Measurements from ENCODE around the gene CLNK. TPM values are rescaled to one million over a fixed set of nuclear protein-coding genes. Genes with fewer than 3 reads are reported as not detected.

CLNK gene
- polyA plus RNA-seq (2013, experiment 1 of 2) = not detected
- not detected for polyA plus RNA-seq (2013, experiment 2 of 2)

GRCh38 chr4:10684631-10685030 lies at the start of gene CLNK:
Gene CLNK (minus strand): TSS chr4:10684768. CDS start chr4:10667869, 16,899 bp downstream.
- Histone ChIP-seq H3K4ac (ENCODE audit: low read depth, low read length) (no peak within 1 kb of the TSS), H4K5ac (ENCODE audit: low read length) (no peak within 1 kb of the TSS), H3K9ac (ENCODE audit: low read length) (no peak within 1 kb of the TSS), H3K36me3 (ENCODE audit: control insufficient read depth, insufficient read depth, low read length) (no peaks in the 10 kb centered on the region), H3K4me2 (ENCODE audit: low read length) (no peak within 1 kb of the TSS), H2AK5ac (ENCODE audit: low read length) (no peak within 1 kb of the TSS), H2BK120ac (ENCODE audit: low read depth, low read length) (no peak within 1 kb of the TSS), H3K4me1 (ENCODE audit: control insufficient read depth, low read depth, low read length) (peaks cover 3% of the 10 kb centered on the region), H3K27ac (ENCODE audit: low read depth, low read length) (no peak within 1 kb of the TSS), H3K27me3 (ENCODE audit: insufficient read depth, low read length, poor library complexity) (no peaks in the 10 kb centered on the region), H3K4me3 (ENCODE audit: low read length) (no peak within 1 kb of the TSS), H4K8ac (ENCODE audit: low read depth, low read length) (no peak within 1 kb of the TSS), H3K23ac (ENCODE audit: low read length) (no peak within 1 kb of the TSS), H3K79me1 (ENCODE audit: low read length) (no peaks in the 10 kb centered on the region), H3K18ac (ENCODE audit: low read length) (no peak within 1 kb of the TSS), H2BK5ac (ENCODE audit: low read length) (no peak within 1 kb of the TSS), H3K79me2 (ENCODE audit: control insufficient read depth, insufficient read depth, low read length) (no peaks in the 10 kb centered on the region), H2BK15ac (replicated peaks; ENCODE audit: low read depth) (no peak within 1 kb of the TSS), H3K56ac (ENCODE audit: low read length) (no peak within 1 kb of the TSS)
- no peak for DNase-seq
- WGBS (ENCODE audit: extremely low coverage, insufficient coverage, low lambda C conversion rate) = no CpG with 5 or more reads among the region's 8 CpGs

- no peak overlapping the region for H3K27ac ChIP-seq (ENCODE audit: low read depth, low read length)
- no peaks in the 10 kb centered on the region for H3K4me1 ChIP-seq (ENCODE audit: control insufficient read depth, low read depth, low read length)
- no peak overlapping the region for H3K18ac ChIP-seq (ENCODE audit: low read length)
- H3K27me3 ChIP-seq (ENCODE audit: insufficient read depth, low read length, poor library complexity) = no peaks in the 10 kb centered on the region
- H3K23ac ChIP-seq (ENCODE audit: low read length) = no peak overlapping the region
- H3K4me2 ChIP-seq (ENCODE audit: low read length) = no peak overlapping the region
- WGBS (ENCODE audit: extremely low coverage, insufficient coverage, low lambda C conversion rate) = no CpG with 5 or more reads among the region's 1 CpG
- no peak overlapping the region for H2BK120ac ChIP-seq (ENCODE audit: low read depth, low read length)
- no peaks in the 10 kb centered on the region for H3K79me1 ChIP-seq (ENCODE audit: low read length)
- H2BK5ac ChIP-seq (ENCODE audit: low read length) = no peak overlapping the region
- no peaks in the 10 kb centered on the region for H3K79me2 ChIP-seq (ENCODE audit: control insufficient read depth, insufficient read depth, low read length)
- H2BK15ac ChIP-seq (replicated peaks; ENCODE audit: low read depth) = no peak overlapping the region
- H3K56ac ChIP-seq (ENCODE audit: low read length) = no peak overlapping the region
- H3K4ac ChIP-seq (ENCODE audit: low read depth, low read length) = no peak overlapping the region
- DNase-seq = no peak
- H4K5ac ChIP-seq (ENCODE audit: low read length) = no peak overlapping the region
- no peak overlapping the region for H2AK5ac ChIP-seq (ENCODE audit: low read length)
- H4K8ac ChIP-seq (ENCODE audit: low read depth, low read length) = no peak overlapping the region
- no peak overlapping the region for H3K4me3 ChIP-seq (ENCODE audit: low read length)
- H3K9ac ChIP-seq (ENCODE audit: low read length) = no peak overlapping the region
- no peaks in the 10 kb centered on the region for H3K36me3 ChIP-seq (ENCODE audit: control insufficient read depth, insufficient read depth, low read length)
These were observed 49.0 kb upstream of the CLNK start for GRCh38 chr4:10733481-10734062.

- Histone ChIP-seq H3K56ac (ENCODE audit: low read length) (no peak overlapping the region), H3K79me2 (ENCODE audit: control insufficient read depth, insufficient read depth, low read length) (no peaks in the 10 kb centered on the region)
These were observed 48.4 kb upstream of the CLNK start for GRCh38 chr4:10732914-10733415.

GRCh38 chr4:10732235-10732913 lies 47.8 kb upstream of the CLNK start:
- no peak overlapping the region for H2AK5ac ChIP-seq (ENCODE audit: low read length)
- H3K4me3 ChIP-seq (ENCODE audit: low read length) = no peak overlapping the region
- no peaks in the 10 kb centered on the region for H3K79me2 ChIP-seq (ENCODE audit: control insufficient read depth, insufficient read depth, low read length)
- no peak overlapping the region for H2BK120ac ChIP-seq (ENCODE audit: low read depth, low read length)
- H3K56ac ChIP-seq (ENCODE audit: low read length) = no peak overlapping the region
- no peak overlapping the region for H3K18ac ChIP-seq (ENCODE audit: low read length)
- no peak overlapping the region for H4K5ac ChIP-seq (ENCODE audit: low read length)
- no peak overlapping the region for H3K9ac ChIP-seq (ENCODE audit: low read length)
- no peak for DNase-seq
- no peak overlapping the region for H2BK5ac ChIP-seq (ENCODE audit: low read length)
- H3K27me3 ChIP-seq (ENCODE audit: insufficient read depth, low read length, poor library complexity) = no peaks in the 10 kb centered on the region
- H3K36me3 ChIP-seq (ENCODE audit: control insufficient read depth, insufficient read depth, low read length) = no peaks in the 10 kb centered on the region
- no peak overlapping the region for H3K23ac ChIP-seq (ENCODE audit: low read length)
- no CpG with 5 or more reads among the region's 3 CpGs for WGBS (ENCODE audit: extremely low coverage, insufficient coverage, low lambda C conversion rate)
- no peak overlapping the region for H3K4me2 ChIP-seq (ENCODE audit: low read length)
- H4K8ac ChIP-seq (ENCODE audit: low read depth, low read length) = no peak overlapping the region
- no peak overlapping the region for H3K27ac ChIP-seq (ENCODE audit: low read depth, low read length)
- no peak overlapping the region for H3K4ac ChIP-seq (ENCODE audit: low read depth, low read length)
- H3K79me1 ChIP-seq (ENCODE audit: low read length) = no peaks in the 10 kb centered on the region
- H2BK15ac ChIP-seq (replicated peaks; ENCODE audit: low read depth) = no peak overlapping the region
- H3K4me1 ChIP-seq (ENCODE audit: control insufficient read depth, low read depth, low read length) = no peaks in the 10 kb centered on the region

More at GRCh38 chr4:10732914-10733415, 48.4 kb upstream of the CLNK start:
- H3K4me2 ChIP-seq (ENCODE audit: low read length) = no peak overlapping the region
- H4K8ac ChIP-seq (ENCODE audit: low read depth, low read length) = no peak overlapping the region
- H3K4ac ChIP-seq (ENCODE audit: low read depth, low read length) = no peak overlapping the region
- H2BK5ac ChIP-seq (ENCODE audit: low read length) = no peak overlapping the region
- H3K79me1 ChIP-seq (ENCODE audit: low read length) = no peaks in the 10 kb centered on the region
- no peak overlapping the region for H4K5ac ChIP-seq (ENCODE audit: low read length)
- H3K23ac ChIP-seq (ENCODE audit: low read length) = no peak overlapping the region
- H3K4me1 ChIP-seq (ENCODE audit: control insufficient read depth, low read depth, low read length) = no peaks in the 10 kb centered on the region
- H3K36me3 ChIP-seq (ENCODE audit: control insufficient read depth, insufficient read depth, low read length) = no peaks in the 10 kb centered on the region
- WGBS (ENCODE audit: extremely low coverage, insufficient coverage, low lambda C conversion rate) = no CpG with 5 or more reads among the region's 5 CpGs
- H2BK15ac ChIP-seq (replicated peaks; ENCODE audit: low read depth) = no peak overlapping the region
- no peaks in the 10 kb centered on the region for H3K27me3 ChIP-seq (ENCODE audit: insufficient read depth, low read length, poor library complexity)
- no peak for DNase-seq
- no peak overlapping the region for H2AK5ac ChIP-seq (ENCODE audit: low read length)
- H3K27ac ChIP-seq (ENCODE audit: low read depth, low read length) = no peak overlapping the region
- no peak overlapping the region for H3K9ac ChIP-seq (ENCODE audit: low read length)
- no peak overlapping the region for H2BK120ac ChIP-seq (ENCODE audit: low read depth, low read length)
- H3K18ac ChIP-seq (ENCODE audit: low read length) = no peak overlapping the region
- H3K4me3 ChIP-seq (ENCODE audit: low read length) = no peak overlapping the region

- Histone ChIP-seq H2AK5ac (ENCODE audit: low read length) (no peak overlapping the region), H2BK5ac (ENCODE audit: low read length) (no peak overlapping the region), H3K4me3 (ENCODE audit: low read length) (no peak overlapping the region), H3K27ac (ENCODE audit: low read depth, low read length) (no peak overlapping the region), H3K36me3 (ENCODE audit: control insufficient read depth, insufficient read depth, low read length) (no peaks in the 10 kb centered on the region), H4K8ac (ENCODE audit: low read depth, low read length) (no peak overlapping the region), H2BK15ac (replicated peaks; ENCODE audit: low read depth) (no peak overlapping the region), H3K27me3 (ENCODE audit: insufficient read depth, low read length, poor library complexity) (no peaks in the 10 kb centered on the region), H2BK120ac (ENCODE audit: low read depth, low read length) (no peak overlapping the region), H3K79me2 (ENCODE audit: control insufficient read depth, insufficient read depth, low read length) (no peaks in the 10 kb centered on the region), H3K79me1 (ENCODE audit: low read length) (no peaks in the 10 kb centered on the region), H3K56ac (ENCODE audit: low read length) (no peak overlapping the region), H4K5ac (ENCODE audit: low read length) (no peak overlapping the region), H3K18ac (ENCODE audit: low read length) (no peak overlapping the region), H3K4me2 (ENCODE audit: low read length) (no peak overlapping the region), H3K23ac (ENCODE audit: low read length) (no peak overlapping the region), H3K4me1 (ENCODE audit: control insufficient read depth, low read depth, low read length) (no peaks in the 10 kb centered on the region), H3K9ac (ENCODE audit: low read length) (no peak overlapping the region), H3K4ac (ENCODE audit: low read depth, low read length) (no peak overlapping the region)
- WGBS (ENCODE audit: extremely low coverage, insufficient coverage, low lambda C conversion rate) = no CpG with 5 or more reads among the region's 3 CpGs
- no peak for DNase-seq
These were observed 47.1 kb upstream of the CLNK start for GRCh38 chr4:10731690-10732089.

All from mesendoderm (in vitro differentiated cells).